Measurements from ENCODE around the gene AGBL4.

The AGBL4 gene

GRCh38 chr1:48725341-48726046 is 1298.3 kb downstream of the AGBL4 start:
- H2AFZ ChIP-seq (ENCODE audit: low read depth, low read length): no peak overlapping the region
- no peak overlapping the region for H3K4ac ChIP-seq (ENCODE audit: low read depth in 1 of 2, low read length in 2 of 2)
- peaks cover 1% of the 10 kb centered on the region for H3K4me1 ChIP-seq (ENCODE audit: control insufficient read depth, insufficient read depth, low read depth, low read length)
- H2AK5ac ChIP-seq (ENCODE audit: low read length, severe bottlenecking): no peak overlapping the region
- H3K36me3 ChIP-seq (ENCODE audit: control insufficient read depth in 1 of 2, insufficient read depth in 2 of 2, low read depth in 1 of 2, low read length in 2 of 2): peaks cover 0 to 3% of the 10 kb centered on the region in 2 experiments
- no peak overlapping the region for H3K14ac ChIP-seq (ENCODE audit: low read length in 2 of 2)
- H3K23ac ChIP-seq (ENCODE audit: low read length in 2 of 2): no peak overlapping the region
- H4K8ac ChIP-seq (ENCODE audit: low read length): no peak overlapping the region
- no peak overlapping the region for H3K18ac ChIP-seq (ENCODE audit: low read depth in 1 of 2, low read length in 2 of 2)
- H3K9ac ChIP-seq (ENCODE audit: low read length): no peak overlapping the region
- H3K79me1 ChIP-seq (replicated peaks; ENCODE audit: low read length, poor library complexity, severe bottlenecking): no peaks in the 10 kb centered on the region
- no peak overlapping the region for H2BK12ac ChIP-seq (ENCODE audit: low read length in 2 of 2)
- DNase-seq: no peak
- no peak overlapping the region for H4K91ac ChIP-seq (ENCODE audit: low read length)
- H3K27me3 ChIP-seq (ENCODE audit: control insufficient read depth in 1 of 2, insufficient read depth in 1 of 2, low read length in 2 of 2): no peaks in the 10 kb centered on the region
- H3K27ac ChIP-seq (ENCODE audit: low read length, poor library complexity, severe bottlenecking): no peak overlapping the region
- 86% methylated on average over 5 of the region's 5 CpGs for WGBS
- no peak overlapping the region for H3K4me3 ChIP-seq (ENCODE audit: insufficient read depth in 1 of 2, low read depth in 1 of 2, low read length in 2 of 2)
- no peak overlapping the region for H2BK5ac ChIP-seq (ENCODE audit: low read depth, low read length, poor library complexity, severe bottlenecking)
- no peak overlapping the region for H2BK120ac ChIP-seq (ENCODE audit: low read depth, low read length)
- H2BK15ac ChIP-seq (ENCODE audit: low read depth, poor library complexity, severe bottlenecking): no peak overlapping the region
- no peaks in the 10 kb centered on the region for H3K9me3 ChIP-seq (ENCODE audit: control insufficient read depth, low read length)
- H3K4me2 ChIP-seq (ENCODE audit: low read length, poor library complexity, severe bottlenecking): no peak overlapping the region

GRCh38 chr1:48720929-48721328 is 1302.8 kb downstream of the AGBL4 start:
- no peaks in the 10 kb centered on the region for H3K4me1 ChIP-seq (ENCODE audit: control insufficient read depth, insufficient read depth, low read depth, low read length)

GRCh38 chr1:48718705-48719104 is 1305.0 kb downstream of the AGBL4 start:
- H2BK5ac ChIP-seq (ENCODE audit: low read depth, low read length, poor library complexity, severe bottlenecking): no peak overlapping the region
- H3K27me3 ChIP-seq (ENCODE audit: control insufficient read depth in 1 of 2, insufficient read depth in 1 of 2, low read length in 2 of 2): no peaks in the 10 kb centered on the region
- H4K8ac ChIP-seq (ENCODE audit: low read length): no peak overlapping the region
- no peak overlapping the region for H3K4me3 ChIP-seq (ENCODE audit: insufficient read depth in 1 of 2, low read depth in 1 of 2, low read length in 2 of 2)
- H3K14ac ChIP-seq (ENCODE audit: low read length in 2 of 2): no peak overlapping the region
- WGBS: 81% methylated on average over 4 of the region's 4 CpGs
- no peaks in the 10 kb centered on the region for H3K36me3 ChIP-seq (ENCODE audit: control insufficient read depth in 1 of 2, insufficient read depth in 2 of 2, low read depth in 1 of 2, low read length in 2 of 2)
- no peak overlapping the region for H3K4ac ChIP-seq (ENCODE audit: low read depth in 1 of 2, low read length in 2 of 2)
- H2AFZ ChIP-seq (ENCODE audit: low read depth, low read length): no peak overlapping the region
- no peak overlapping the region for H3K23ac ChIP-seq (ENCODE audit: low read length in 2 of 2)
- no peak overlapping the region for H2AK5ac ChIP-seq (ENCODE audit: low read length, severe bottlenecking)
- no peak overlapping the region for H4K91ac ChIP-seq (ENCODE audit: low read length)
- H3K18ac ChIP-seq (ENCODE audit: low read depth in 1 of 2, low read length in 2 of 2): no peak overlapping the region
- no peak overlapping the region for H2BK12ac ChIP-seq (ENCODE audit: low read length in 2 of 2)
- H2BK120ac ChIP-seq (ENCODE audit: low read depth, low read length): no peak overlapping the region
- no peaks in the 10 kb centered on the region for H3K9me3 ChIP-seq (ENCODE audit: control insufficient read depth, low read length)
- no peaks in the 10 kb centered on the region for H3K79me1 ChIP-seq (replicated peaks; ENCODE audit: low read length, poor library complexity, severe bottlenecking)
- no peak for DNase-seq
- no peak overlapping the region for H2BK15ac ChIP-seq (ENCODE audit: low read depth, poor library complexity, severe bottlenecking)
- no peak overlapping the region for H3K27ac ChIP-seq (ENCODE audit: low read length, poor library complexity, severe bottlenecking)
- no peak overlapping the region for H3K4me2 ChIP-seq (ENCODE audit: low read length, poor library complexity, severe bottlenecking)
- H3K4me1 ChIP-seq (ENCODE audit: control insufficient read depth, insufficient read depth, low read depth, low read length): no peaks in the 10 kb centered on the region
- no peak overlapping the region for H3K9ac ChIP-seq (ENCODE audit: low read length)

More at GRCh38 chr1:48720929-48721328, 1302.8 kb downstream of the AGBL4 start:
- H2BK15ac ChIP-seq (ENCODE audit: low read depth, poor library complexity, severe bottlenecking): no peak overlapping the region
- no peak overlapping the region for H3K23ac ChIP-seq (ENCODE audit: low read length in 2 of 2)
- no peak overlapping the region for H3K4me3 ChIP-seq (ENCODE audit: insufficient read depth in 1 of 2, low read depth in 1 of 2, low read length in 2 of 2)
- no peak overlapping the region for H3K27ac ChIP-seq (ENCODE audit: low read length, poor library complexity, severe bottlenecking)
- no peak overlapping the region for H3K4me2 ChIP-seq (ENCODE audit: low read length, poor library complexity, severe bottlenecking)
- H3K36me3 ChIP-seq (ENCODE audit: control insufficient read depth in 1 of 2, insufficient read depth in 2 of 2, low read depth in 1 of 2, low read length in 2 of 2): no peaks in the 10 kb centered on the region
- no peaks in the 10 kb centered on the region for H3K79me1 ChIP-seq (replicated peaks; ENCODE audit: low read length, poor library complexity, severe bottlenecking)
- H2BK120ac ChIP-seq (ENCODE audit: low read depth, low read length): no peak overlapping the region
- H3K14ac ChIP-seq (ENCODE audit: low read length in 2 of 2): no peak overlapping the region
- H4K91ac ChIP-seq (ENCODE audit: low read length): no peak overlapping the region
- H3K27me3 ChIP-seq (ENCODE audit: control insufficient read depth in 1 of 2, insufficient read depth in 1 of 2, low read length in 2 of 2): no peaks in the 10 kb centered on the region
- no peak overlapping the region for H2BK5ac ChIP-seq (ENCODE audit: low read depth, low read length, poor library complexity, severe bottlenecking)
- H3K9ac ChIP-seq (ENCODE audit: low read length): no peak overlapping the region
- no peaks in the 10 kb centered on the region for H3K9me3 ChIP-seq (ENCODE audit: control insufficient read depth, low read length)
- H3K18ac ChIP-seq (ENCODE audit: low read depth in 1 of 2, low read length in 2 of 2): no peak overlapping the region
- no peak for DNase-seq
- H2AFZ ChIP-seq (ENCODE audit: low read depth, low read length): no peak overlapping the region
- H2BK12ac ChIP-seq (ENCODE audit: low read length in 2 of 2): no peak overlapping the region
- H4K8ac ChIP-seq (ENCODE audit: low read length): no peak overlapping the region
- no peak overlapping the region for H2AK5ac ChIP-seq (ENCODE audit: low read length, severe bottlenecking)
- no peak overlapping the region for H3K4ac ChIP-seq (ENCODE audit: low read depth in 1 of 2, low read length in 2 of 2)

DNA sequence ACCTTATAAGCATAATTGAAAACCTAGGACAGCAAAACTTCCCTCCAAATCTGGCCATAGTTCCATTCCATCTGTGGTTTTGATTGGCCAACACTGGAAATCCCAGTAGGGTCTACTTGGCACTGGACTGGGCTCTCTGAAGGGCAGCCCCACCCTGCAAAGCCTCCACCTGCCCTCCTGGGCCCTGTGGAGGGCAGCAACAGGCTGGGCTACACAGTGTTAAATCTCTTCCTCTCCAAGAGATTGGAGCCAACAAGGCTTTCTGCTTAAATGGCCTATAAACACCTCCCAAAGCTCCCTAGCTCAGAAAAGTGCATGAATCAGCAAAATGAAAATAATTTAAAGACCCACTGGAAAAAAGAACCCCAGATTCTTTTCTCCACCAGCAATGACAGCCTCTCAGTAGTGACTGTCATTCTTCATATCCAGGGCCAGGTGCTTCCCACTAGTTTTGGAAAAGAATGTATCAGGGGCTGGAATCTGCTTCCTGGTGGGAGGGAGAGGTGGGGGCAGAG is 1305.6 kb downstream of the AGBL4 start:
- Histone ChIP-seq H3K4ac (ENCODE audit: low read depth in 1 of 2, low read length in 2 of 2) (no peak overlapping the region), H3K4me1 (ENCODE audit: control insufficient read depth, insufficient read depth, low read depth, low read length) (no peaks in the 10 kb centered on the region), H3K23ac (ENCODE audit: low read length in 2 of 2) (no peak overlapping the region), H3K9me3 (ENCODE audit: control insufficient read depth, low read length) (no peaks in the 10 kb centered on the region), H4K91ac (ENCODE audit: low read length) (no peak overlapping the region), H2BK5ac (ENCODE audit: low read depth, low read length, poor library complexity, severe bottlenecking) (no peak overlapping the region), H2BK12ac (ENCODE audit: low read length in 2 of 2) (no peak overlapping the region), H3K18ac (ENCODE audit: low read depth in 1 of 2, low read length in 2 of 2) (no peak overlapping the region), H2AFZ (ENCODE audit: low read depth, low read length) (no peak overlapping the region), H3K27ac (ENCODE audit: low read length, poor library complexity, severe bottlenecking) (no peak overlapping the region), H4K8ac (ENCODE audit: low read length) (no peak overlapping the region), H2BK120ac (ENCODE audit: low read depth, low read length) (no peak overlapping the region), H3K79me1 (replicated peaks; ENCODE audit: low read length, poor library complexity, severe bottlenecking) (no peaks in the 10 kb centered on the region), H3K4me3 (ENCODE audit: insufficient read depth in 1 of 2, low read depth in 1 of 2, low read length in 2 of 2) (no peak overlapping the region), H2BK15ac (ENCODE audit: low read depth, poor library complexity, severe bottlenecking) (no peak overlapping the region), H3K9ac (ENCODE audit: low read length) (no peak overlapping the region), H3K36me3 (ENCODE audit: control insufficient read depth in 1 of 2, insufficient read depth in 2 of 2, low read depth in 1 of 2, low read length in 2 of 2) (no peaks in the 10 kb centered on the region), H3K27me3 (ENCODE audit: control insufficient read depth in 1 of 2, insufficient read depth in 1 of 2, low read length in 2 of 2) (no peaks in the 10 kb centered on the region), H3K14ac (ENCODE audit: low read length in 2 of 2) (no peak overlapping the region), H3K4me2 (ENCODE audit: low read length, poor library complexity, severe bottlenecking) (no peak overlapping the region), H2AK5ac (ENCODE audit: low read length, severe bottlenecking) (no peak overlapping the region)
- DNase-seq: no peak

All from mesenchymal stem cell (in vitro differentiated cells and primary cell).